ENCODE data around the gene PPIP5K2.
"Not testable (repeated sequence)": the region's sequence is repeated elsewhere in the genome, so short reads cannot be mapped to it uniquely, and the experiment has no call there.

Gene PPIP5K2

GRCh38 chr5:103122242-103122641 is 2.1 kb downstream of the PPIP5K2 start:
- no peak for DNase-seq (ENCODE audit: low read depth)

GRCh38 chr5:103126557-103126956 is 6.5 kb downstream of the PPIP5K2 start:
- no peak for DNase-seq (ENCODE audit: low read depth)

DNA sequence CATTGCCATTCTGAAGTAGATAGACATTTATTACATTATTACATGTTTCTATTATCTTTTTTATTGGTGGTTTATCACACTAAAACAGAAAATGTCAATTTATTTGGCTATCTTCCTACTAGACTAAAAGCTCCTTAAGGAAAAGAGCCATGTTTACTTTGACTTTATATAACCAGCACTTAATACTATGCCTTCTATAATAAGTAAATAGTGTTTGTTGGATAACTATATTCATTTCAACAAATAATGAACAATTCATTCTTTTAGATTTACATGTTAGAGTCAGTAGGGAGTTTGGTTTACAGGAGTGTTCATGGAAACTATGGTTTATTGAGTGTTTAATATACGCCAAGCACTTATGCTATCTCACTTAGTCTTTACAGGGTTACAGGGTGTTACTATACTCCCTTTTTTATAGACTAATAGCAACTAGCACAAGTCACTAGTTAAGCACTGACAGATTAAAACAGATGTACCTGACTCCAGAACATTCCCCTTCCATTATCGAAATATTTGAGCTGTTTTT is 7.3 kb downstream of the PPIP5K2 start:
- DNase-seq (ENCODE audit: low read depth) = no peak

GRCh38 chr5:103128202-103128601 is 8.1 kb downstream of the PPIP5K2 start:
- DNase-seq (ENCODE audit: low read depth) = no peak

DNA sequence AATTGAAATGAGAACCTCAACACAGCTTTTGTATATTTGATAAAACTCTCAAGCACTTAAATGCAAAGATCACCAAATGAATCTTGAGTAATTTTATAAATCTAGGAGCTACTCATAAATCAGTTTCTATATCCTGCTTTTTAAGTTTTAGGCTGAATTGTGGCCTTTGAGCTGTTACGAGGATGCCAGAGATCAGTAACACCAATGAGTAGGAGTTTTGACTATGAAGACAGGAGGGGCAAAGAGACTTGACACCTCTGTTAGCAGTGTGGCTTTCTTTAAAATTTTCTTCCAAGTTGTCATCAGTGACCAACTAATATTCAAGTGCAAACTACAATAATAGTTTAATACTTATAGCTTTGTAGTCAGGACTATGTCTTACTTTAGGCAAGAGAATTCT is 12.6 kb downstream of the PPIP5K2 start:
- DNase-seq (ENCODE audit: low read depth) = no peak

GRCh38 chr5:103133231-103133630 is 13.1 kb downstream of the PPIP5K2 start:
- no peak for DNase-seq (ENCODE audit: low read depth)

DNA sequence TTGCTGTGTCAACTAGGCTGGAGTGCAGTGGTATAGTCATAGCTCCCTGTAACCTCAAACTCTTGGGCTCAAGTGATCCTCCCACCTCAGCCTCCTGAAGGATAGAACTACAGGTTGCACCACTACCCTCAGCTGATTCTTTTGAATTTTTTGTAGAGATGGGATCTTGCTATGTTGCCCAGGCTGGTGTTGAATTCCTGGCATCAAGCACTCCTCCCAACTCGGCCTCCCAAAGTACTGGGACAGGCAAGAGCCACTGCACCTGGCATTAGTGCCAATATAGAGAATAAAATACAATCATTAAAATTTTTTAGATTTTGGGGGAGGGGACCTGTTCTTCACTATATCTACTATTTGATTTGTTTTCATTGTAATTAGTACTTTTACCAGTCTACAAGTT is 15.4 kb downstream of the PPIP5K2 start:
- DNase-seq (ENCODE audit: low read depth) = no peak

DNA sequence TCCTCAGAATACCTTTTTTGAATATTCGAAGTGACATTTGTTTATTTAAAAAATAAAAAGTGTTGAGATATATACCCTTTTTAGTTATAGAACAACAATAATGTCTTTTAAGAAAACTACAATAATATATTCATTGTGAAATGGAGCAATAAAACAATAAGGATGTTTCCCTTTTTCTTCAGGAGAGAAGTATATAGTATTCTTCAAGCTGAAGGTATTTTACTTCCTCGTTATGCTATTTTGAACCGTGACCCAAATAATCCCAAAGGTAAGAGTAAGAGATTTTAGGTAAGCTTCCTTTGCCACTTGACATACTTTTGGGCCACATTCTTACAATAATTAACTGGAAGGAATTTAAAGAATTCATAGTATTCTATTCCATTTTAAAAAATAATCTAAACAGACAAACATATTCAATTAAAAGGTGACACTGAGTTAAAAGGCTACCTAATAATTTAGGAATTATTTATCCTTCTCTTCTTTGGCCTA is 18.1 kb downstream of the PPIP5K2 start:
- no peak for DNase-seq (ENCODE audit: low read depth)

DNA sequence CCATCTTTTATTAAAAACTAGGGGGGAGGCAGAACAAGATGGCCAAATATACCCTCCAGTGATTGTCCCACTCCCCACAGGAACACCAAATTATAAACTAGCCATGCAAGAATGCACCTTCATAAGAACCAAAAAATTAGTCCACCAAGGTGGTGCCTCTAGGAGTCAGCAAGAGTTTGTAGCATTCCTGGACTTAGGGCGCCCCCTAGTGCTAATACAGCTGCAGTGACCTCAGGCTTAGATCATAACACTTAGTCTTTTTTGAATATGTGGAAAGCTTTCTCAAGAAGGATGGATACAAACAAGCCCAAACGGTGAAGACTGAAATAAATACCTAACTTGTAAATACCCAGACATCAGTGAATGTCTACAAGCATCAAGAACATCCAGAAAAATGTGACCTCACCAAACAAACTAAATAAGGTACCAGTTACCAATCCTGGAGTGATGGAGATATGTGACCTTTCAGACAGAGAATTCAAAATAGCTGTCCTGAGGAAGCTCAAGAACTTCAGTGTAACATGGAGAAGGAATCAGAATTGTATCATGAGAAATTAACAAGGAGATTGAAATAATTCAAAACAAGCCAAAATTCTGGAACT is 19.3 kb downstream of the PPIP5K2 start:
- DNase-seq (ENCODE audit: low read depth) = peak; percentile 66

DNA sequence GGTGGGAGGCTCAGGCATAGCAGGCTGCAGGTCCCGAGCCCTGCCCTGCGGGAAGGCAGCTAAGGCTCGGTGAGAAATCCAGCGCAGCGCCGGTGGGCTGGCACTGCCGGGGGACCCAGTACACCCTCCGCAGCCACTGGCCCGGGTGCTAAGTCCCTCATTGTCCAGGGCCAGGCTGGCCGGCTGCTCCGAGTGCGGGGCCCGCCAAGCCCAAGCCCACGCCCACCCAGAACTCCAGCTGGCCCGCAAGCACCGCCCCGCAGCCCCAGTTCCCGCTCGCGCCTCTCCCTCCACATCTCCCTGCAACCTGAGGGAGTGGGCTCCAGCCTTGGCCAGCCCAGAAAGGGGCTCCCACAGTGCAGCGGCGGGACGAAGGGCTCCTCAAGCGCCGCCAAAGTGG is 22.0 kb downstream of the PPIP5K2 start:
- DNase-seq (ENCODE audit: low read depth) = not testable (repeated sequence)

- no peak for DNase-seq (ENCODE audit: low read depth)
Measured at GRCh38 chr5:103145196-103145595, 25.1 kb downstream of the PPIP5K2 start.

DNA sequence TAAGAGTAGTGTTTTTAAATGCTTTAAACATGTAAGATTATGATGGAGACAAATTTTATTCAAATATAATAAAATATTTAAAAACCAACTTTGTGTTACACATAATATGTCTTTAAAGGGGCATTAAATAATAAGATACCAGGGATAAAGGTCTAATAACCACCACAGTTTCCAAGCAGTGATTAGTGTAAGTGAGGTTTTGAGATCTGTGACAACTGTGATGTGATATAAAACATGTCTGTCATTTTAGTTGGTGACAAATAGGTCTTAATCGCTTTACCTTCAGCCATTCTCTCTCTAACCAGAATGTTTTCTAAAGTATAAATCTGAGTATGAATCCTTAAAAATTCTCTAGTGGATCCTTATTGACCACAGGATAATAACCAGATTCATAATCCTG is 28.1 kb downstream of the PPIP5K2 start:
- DNase-seq (ENCODE audit: low read depth) = no peak

DNA sequence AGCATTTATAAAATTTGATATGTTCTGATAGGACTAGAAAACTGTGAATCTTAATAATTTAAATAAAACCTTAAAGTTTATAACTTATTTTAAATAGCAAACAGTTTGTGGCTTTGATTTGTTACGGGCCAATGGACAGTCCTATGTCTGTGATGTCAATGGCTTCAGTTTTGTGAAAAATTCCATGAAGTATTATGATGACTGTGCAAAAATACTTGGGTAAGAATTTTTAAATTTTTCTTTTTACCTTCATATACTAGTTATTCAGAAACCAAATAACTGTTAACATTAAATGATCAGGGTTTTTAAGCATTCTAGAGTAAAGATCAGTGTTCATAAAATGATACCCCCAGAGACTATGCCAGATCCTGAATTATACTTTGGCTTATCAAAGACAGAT is 31.1 kb downstream of the PPIP5K2 start:
- no peak for DNase-seq (ENCODE audit: low read depth)

DNA sequence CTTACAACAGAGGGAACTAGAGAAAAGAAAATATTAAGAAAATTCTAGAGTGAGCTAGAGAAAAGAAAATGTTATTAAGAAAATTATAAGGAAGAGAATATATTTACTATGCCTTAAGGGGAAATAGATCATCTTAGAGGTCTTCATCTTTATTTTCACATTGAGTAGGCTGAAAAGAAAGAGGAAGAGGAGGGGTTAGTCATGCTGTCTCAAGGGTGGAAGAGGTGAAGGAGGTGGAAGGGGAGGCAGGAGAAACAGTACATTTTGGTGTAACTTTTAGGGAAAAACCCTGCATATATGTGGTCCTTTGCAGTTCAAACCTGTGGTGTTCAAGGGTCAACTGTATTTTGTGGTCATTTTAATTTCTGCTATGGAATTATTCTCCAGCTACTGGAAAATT is 46.6 kb downstream of the PPIP5K2 start:
- DNase-seq (ENCODE audit: low read depth) = no peak

GRCh38 chr5:103174147-103174546 is 54.0 kb downstream of the PPIP5K2 start:
- peak; percentile 38 for DNase-seq (ENCODE audit: low read depth)

- no peak for DNase-seq (ENCODE audit: low read depth)
Measured at GRCh38 chr5:103177543-103177942, 57.4 kb downstream of the PPIP5K2 start.

DNA sequence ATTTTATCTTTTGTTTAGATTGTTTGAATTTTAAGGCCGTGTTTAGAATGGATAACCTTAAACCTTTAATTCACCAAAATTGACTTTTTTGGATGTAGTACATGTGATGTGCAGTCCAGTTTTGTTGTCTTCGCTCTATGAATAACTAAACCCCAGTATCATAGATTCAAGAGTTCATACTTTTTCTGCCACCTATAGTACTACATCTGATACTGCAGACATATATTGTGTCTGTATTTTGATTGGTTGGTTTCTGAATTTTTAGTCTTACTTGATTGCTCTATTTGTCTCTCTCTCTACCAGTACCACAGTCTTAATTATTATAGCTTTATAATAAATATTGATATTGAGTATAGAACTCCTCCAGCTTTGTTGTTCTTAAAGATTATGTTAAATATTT is 58.1 kb downstream of the PPIP5K2 start:
- no peak for DNase-seq (ENCODE audit: low read depth)

DNA sequence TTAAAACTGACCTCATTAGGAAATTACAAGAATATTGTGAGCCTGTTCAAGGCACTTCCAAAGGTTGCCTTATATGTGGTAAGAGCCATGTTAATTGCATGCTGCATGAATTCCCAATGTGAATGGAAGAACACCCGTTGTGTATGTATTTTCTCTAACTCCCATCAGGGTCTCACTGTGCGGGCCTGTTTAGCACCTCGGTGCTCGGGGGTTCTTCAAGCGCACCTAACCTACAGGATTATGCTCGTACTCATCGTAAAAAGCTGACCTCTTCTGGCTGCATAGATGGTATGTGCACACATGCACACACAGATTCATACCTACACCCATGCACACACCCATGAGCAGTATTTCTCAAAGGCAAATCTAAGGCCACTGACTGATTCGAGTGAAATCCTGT is 66.1 kb downstream of the PPIP5K2 start:
- DNase-seq (ENCODE audit: low read depth) = no peak

DNA sequence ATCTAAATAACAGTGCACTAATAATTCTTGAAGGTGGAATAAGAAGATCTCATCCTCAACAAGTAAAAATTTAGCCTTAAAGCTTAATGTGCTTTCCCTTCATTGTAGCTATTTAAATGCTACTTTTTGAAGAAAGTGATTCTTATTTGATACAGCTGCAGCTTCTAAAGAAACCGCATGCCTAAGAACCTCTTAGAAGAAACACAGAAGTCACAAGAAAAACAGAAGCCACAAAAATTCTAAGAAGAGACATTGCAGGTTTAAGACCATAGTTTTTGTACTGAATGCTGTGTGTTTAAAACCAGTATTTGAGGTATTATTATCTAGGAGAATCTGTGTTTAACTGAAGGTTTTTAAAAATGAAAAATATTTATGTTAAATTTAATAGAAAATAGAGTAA is 68.3 kb downstream of the PPIP5K2 start:
- DNase-seq (ENCODE audit: low read depth) = no peak

DNA sequence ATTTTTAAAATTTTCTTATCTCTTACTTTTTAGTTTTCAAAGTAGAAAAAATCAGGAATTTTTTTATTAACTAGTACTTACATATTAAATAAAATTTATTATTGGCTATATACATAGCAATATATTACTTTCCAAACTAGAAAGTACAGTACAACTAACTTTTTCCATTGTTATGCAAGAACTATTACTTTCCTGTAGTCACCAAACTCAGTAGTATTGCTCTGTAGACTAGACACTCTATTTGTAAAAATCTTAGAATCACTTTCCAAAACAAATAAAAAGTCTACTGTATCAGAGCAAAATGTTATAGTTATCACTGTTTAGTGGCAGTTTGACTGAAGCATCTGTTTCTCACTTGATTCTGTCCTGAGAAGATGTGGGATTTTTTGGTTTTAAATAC is 83.1 kb downstream of the PPIP5K2 start:
- no peak for DNase-seq (ENCODE audit: low read depth)

GRCh38 chr5:103204990-103205389 is 84.9 kb downstream of the PPIP5K2 start:
- not testable (repeated sequence) for DNase-seq (ENCODE audit: low read depth)

DNA sequence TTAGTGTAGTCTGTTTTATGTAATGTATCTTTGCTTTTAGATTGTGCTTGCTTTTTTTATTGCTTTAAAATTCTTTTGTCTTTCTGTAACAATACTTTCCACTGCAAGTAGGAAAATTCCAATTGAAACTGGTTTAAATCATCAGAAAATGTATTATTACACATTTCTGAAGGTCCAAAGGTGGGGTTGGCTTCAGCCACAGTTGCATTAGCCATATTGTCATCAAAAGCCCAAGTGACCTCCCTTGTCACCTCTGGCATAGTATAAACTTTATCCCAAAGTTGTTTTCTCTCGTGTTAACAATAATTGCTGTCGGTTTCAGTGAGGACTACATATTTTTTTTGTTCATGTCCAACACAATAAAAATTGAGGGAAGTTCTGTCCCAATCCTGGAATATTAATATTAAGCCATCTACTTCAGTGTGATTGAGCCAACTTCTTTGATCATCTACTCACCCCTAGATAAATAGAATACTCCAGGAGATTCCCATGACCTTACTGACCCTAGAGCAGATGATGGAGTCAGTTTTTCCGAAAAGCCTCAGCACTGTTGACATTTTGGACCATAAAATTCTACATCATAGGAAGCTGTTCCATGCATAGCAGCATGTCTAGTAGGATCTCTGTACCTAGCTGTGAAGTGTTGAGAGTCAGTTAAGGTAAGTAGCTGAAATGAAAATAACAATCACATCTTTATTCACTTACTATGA is 86.0 kb downstream of the PPIP5K2 start:
- DNase-seq (ENCODE audit: low read depth) = no peak

DNA sequence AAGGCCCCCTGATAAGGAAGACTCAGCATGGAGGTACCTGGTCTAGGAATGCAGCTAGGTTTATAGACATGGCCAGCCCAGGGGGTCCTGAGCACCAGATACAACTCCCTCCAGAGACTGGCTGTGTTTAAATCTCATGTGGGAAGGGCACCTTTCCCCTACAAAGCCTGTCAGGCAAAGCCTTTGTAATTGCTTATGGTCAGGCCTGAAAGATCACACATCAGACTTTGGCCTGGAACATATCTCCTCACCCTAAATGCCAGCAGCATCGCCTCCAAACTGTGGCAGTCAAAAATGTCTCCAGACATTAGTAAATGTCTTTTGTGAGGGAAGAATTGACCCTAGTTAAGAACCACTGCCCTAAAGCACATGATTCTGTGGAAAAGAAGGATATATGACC is 86.9 kb downstream of the PPIP5K2 start:
- DNase-seq (ENCODE audit: low read depth) = no peak

GRCh38 chr5:103207653-103208052 is 87.6 kb downstream of the PPIP5K2 start:
- DNase-seq (ENCODE audit: low read depth) = peak; percentile 61

Measured in amniotic epithelial cell (primary cell).